NCI-H226 (cell line): ENCODE measurements around the gene ATF7.
"Not testable (repeated sequence)": the region's sequence is repeated elsewhere in the genome, so short reads cannot be mapped to it uniquely, and the experiment has no call there.

Experiments
- DNase-seq: peaks from one replicate; pipeline ENCODE4 v3.0.0-alpha.2; 2015

The ATF7 gene

GRCh38 chr12:53625946-53626701, at the start of gene ATF7:
Gene ATF7 (minus strand): TSS chr12:53626382. CDS start chr12:53601000, 25,382 bp downstream.
- DNase-seq = peak; percentile 95

- DNase-seq = no peak
Observed at GRCh38 chr12:53674977-53675700, 49.0 kb upstream of the ATF7 start.

DNA sequence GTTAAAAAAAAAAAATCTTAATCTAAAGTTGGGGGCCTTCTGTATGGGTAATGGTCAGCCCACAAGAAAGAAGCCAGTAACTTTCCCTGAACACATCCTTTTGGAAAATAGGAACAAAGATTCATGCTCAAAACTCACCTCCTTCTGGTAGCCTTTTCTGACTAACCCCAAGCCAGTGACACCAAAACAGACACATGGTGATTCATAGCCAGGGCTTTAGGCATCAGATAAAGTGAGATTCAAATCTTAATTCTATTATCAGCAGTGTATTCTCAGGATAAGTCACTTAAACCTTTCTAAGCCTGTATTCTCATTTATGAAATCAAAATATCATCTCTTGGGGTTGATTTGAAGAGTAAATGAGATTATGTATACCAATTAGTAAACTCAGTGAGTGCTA, 44.8 kb upstream of the ATF7 start:
- no peak for DNase-seq

DNA sequence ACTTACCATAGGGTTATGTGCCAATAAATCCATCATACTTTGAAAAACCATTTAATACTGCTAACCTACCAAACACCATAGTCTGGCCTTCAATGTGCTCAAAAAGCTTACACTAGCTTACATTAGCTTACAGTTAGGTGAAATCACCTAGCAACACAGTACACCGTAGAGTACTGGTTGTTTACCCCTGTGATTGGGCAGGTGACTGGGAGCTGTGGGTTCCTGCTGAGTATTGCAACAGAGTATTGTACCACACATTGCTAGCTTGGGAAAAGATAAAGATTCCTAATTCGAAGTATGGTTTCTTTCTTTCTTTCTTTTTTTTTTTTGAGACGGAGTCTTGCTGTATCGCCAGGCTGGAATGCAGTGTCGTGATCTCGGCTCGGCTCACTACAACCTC, 44.1 kb upstream of the ATF7 start:
- DNase-seq = peak; percentile 53

DNA sequence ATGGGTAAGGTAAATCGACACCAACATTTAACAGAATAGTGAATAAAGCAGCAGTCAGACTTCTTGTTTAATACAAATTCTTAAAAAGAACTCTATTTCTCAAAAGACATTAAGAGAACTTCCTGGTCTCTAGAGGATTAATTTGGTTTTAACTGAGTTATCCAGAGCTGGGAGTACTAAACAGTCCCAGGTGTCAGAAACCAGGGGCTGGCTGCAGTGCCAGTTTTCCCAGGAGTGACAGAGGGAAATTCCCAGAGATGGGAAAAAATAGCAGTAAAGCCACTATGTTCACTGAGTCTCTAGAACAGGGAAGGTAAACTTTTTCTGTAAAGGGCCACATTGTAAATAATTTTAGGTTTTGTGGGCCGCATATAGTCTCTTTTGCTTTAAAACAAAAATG, 40.9 kb upstream of the ATF7 start:
- no peak for DNase-seq

GRCh38 chr12:53664936-53665335, 38.8 kb upstream of the ATF7 start:
- DNase-seq = no peak

DNA sequence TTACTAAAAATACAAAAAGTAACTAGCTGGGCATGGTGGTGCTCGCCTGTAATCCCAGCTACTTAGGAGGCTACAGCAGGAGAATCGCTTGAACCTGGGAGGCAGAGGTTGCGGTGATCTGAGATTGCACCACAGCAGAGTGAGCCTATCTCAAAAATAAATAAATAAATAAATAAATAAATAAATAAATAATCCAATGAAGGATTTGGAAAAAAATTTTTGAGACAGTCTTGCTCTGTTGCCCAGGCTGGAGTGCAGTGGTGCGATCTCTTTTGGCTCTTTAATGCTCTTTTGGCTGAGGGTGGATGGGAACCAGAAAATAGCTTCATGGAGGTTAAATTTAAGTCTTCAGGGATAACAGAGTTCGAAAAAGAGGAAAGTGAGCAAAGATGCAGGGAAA, 38.0 kb upstream of the ATF7 start:
- no peak for DNase-seq

DNA sequence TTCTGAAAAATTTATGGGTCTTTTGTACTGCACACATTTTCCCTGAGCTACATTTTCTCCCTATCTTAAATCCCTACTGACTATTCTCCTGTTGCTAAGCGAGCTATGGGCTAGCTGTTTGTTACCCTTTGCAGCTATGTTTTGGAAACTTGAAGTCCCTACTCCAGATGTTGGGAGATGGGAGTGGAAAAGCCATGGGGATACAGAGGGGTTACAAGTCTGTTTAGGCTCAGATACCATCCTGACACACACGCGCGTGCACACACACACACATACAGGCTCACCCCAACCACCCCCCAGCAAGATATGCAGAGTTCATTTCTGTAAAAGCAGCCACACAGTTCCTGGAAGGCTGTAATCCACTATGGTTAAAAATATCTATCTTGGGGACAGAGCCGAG, 33.9 kb upstream of the ATF7 start:
- DNase-seq = no peak

DNA sequence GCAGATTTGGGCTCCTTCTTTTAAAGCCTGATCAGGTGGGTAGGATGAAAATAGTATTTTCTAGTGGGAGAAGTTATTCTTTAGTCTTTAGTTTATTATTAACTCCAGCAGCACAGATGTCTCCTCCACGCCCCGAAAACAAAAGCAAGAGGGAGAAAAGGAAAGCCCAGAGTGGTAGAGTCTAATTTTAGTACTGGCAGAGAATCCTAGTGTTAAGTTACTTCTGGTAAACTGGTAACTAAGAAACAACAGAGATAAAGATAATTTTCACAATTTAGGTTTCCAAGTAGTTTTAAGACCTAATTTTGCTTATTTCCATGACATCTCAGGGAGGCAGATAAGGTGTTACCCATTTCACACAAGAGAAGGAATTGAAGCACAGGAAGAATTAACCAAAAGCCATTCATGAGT, 33.4 kb upstream of the ATF7 start:
- DNase-seq = no peak

DNA sequence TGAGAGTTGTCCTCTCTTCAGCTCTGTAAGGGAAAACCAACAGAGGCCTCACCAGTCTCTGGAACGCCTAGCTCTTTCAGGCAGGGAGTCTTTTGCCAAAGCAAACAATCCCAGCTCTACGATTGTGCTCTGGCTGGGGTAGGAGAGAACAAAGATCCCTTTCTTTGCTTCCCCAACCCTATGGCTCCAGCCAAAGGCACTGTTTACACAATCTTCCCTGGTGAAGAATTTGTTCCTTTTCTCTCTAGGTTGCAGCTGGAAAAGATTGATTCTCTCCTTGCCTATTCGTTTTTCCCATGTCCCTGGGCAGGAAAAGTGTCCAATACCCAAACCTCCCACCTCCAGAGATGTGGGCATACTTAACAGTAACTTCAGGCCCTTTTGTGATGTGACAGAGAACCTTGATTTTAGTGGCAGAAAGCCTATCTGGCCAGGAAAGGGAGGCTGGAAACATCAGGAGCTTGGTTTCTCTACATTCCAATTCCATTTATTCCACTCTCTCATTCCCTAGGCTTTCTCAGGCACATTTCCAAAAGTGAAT, 32.9 kb upstream of the ATF7 start:
- DNase-seq = no peak

DNA sequence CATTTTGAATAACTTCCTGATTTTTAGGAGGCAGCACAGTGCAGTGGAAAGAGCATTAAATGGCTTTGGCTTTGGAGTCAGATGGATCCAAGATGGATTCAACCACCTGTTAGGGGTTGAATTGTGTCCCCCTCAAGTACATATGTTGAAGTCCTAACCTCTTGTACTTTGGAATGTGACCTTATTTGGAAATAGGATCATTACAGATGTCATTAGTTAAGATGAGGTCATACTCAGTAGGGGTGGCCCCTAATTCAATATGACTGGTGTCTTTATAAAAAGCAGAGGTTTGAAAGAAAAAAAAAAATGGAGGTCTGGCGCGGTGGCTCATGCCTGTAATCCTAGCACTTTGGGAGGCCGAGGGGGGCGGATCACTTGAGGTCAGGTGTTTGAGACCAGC, 30.9 kb upstream of the ATF7 start:
- no peak for DNase-seq

- DNase-seq = no peak
Observed at GRCh38 chr12:53653595-53653994, 27.4 kb upstream of the ATF7 start.

GRCh38 chr12:53652366-53652765, 26.2 kb upstream of the ATF7 start:
- DNase-seq = peak; percentile 44

GRCh38 chr12:53651737-53652136, 25.6 kb upstream of the ATF7 start:
- no peak for DNase-seq

- DNase-seq = not testable (repeated sequence)
Observed at GRCh38 chr12:53646300-53646699, 20.1 kb upstream of the ATF7 start.

- no peak for DNase-seq
Observed at GRCh38 chr12:53645165-53645564, 19.0 kb upstream of the ATF7 start.

- DNase-seq = no peak
Observed at GRCh38 chr12:53644133-53644532, 18.0 kb upstream of the ATF7 start.

GRCh38 chr12:53643232-53643979, 17.2 kb upstream of the ATF7 start:
- no peak for DNase-seq

DNA sequence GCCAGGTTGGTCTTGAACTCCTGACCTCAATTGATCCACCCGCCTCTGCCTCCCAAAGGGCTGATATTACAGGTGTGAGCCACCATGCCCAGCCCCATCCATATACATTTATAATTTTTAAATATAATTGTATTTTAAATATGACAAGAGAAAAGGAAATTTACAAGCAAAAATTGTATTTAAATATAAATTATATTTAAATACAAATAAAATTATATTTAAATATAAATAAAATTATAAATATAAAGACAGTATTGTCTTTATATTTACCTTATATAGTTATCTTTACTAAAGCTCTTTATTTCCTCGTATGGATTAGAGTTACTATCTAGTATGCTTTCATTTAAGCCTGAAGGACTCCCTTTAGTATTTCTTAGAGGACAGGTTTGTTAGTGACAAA, 11.9 kb upstream of the ATF7 start:
- no peak for DNase-seq

- DNase-seq = no peak
Observed at GRCh38 chr12:53636641-53637040, 10.5 kb upstream of the ATF7 start.

DNA sequence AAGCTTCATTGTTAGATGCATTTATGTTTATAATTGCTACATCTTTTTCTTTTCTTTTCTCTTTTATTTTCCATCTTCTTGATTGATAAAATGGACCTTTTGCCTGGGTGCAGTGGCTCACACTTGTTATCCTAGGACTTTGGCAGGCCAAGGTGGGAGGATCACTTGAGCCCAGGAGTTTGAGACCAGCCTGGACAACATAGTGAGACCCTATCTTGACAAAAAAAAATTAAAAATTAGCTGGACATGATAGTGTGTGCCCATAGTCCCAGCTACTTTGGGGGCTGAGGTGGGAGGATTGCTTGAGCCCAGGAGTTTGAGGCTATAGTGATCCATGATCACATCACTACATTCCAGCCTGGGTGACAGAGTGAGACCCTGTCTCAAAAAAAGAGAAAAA, 9.5 kb upstream of the ATF7 start:
- DNase-seq = not testable (repeated sequence)

DNA sequence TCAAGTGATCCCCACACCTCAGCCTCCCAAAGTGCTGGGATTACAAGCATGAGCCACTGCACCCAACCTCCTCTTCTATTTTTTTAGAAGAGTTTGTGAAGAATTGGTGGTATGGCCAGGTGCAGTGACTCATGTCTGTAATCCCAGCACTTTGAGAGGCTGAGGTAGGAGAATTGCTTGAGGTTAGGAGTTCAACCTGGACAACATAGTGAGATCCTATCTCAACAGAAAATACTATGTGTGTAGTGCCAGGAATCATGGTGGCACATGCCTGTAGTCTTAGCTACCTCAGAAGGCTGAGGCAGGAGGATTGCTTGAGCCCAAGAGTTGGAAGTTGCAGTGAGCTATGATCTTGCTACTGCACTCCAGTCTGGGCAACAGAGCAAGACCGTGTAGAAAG, 5.5 kb upstream of the ATF7 start:
- no peak for DNase-seq

DNA sequence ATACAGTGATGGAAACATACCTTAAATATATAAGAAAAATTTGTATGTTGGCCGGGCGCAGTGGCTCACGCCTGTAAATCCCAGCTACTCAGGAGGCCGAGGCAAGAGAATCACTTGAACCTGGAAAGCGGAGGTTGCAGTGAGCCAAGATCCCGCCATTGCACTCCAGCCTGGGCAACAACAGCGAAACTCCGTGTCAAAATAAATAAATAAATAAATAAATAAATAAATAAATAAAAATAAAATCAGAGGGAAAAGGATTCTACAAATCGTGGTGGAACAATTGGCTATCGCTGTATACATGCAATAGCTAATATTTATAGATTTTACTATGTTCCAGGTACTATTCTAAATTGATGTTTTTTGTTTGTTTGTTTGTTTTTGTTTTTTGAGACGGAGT, 1.7 kb upstream of the ATF7 start:
- DNase-seq = no peak
